Smooth muscle cell (in vitro differentiated cells): ENCODE measurements around the gene FAM120AOS. TPM values are rescaled to one million over a fixed set of nuclear protein-coding genes. Genes with fewer than 3 reads are reported as not detected.

ENCODE experiments used
- DNase-seq: peaks from one replicate; lab custom pipeline; 2025; ENCODE audit not compliant: unreplicated experiment; lab: John Stamatoyannopoulos, UW
- H2AFZ ChIP-seq: fragments of 200-600 bp; sonication (generic); 2 replicates; pipeline ENCODE4 v1.6.0; 2016; ENCODE audit warnings: antibody characterized with exemption, low read depth, mild to moderate bottlenecking
- H3F3A ChIP-seq: fragments of 200-600 bp; sonication (generic); 2 replicates; pipeline ENCODE4 v1.6.0; 2017; ENCODE audit warnings: antibody characterized with exemption, low read depth
- H3K27ac ChIP-seq: fragments of 200-600 bp; sonication (generic); 2 replicates; pipeline ENCODE4 v1.5.1; 2016; ENCODE audit warnings: low read depth, mild to moderate bottlenecking
- H3K27me3 ChIP-seq: fragments of 200-600 bp; sonication (generic); 2 replicates; pipeline ENCODE4 v1.6.1; 2016; ENCODE audit warnings: low read depth, mild to moderate bottlenecking
- H3K36me3 ChIP-seq: fragments of 200-600 bp; sonication (generic); 2 replicates; pipeline ENCODE4 v1.5.1; 2016; ENCODE audit warnings: low read depth
- H3K4me1 ChIP-seq: fragments of 200-600 bp; sonication (generic); 2 replicates; pipeline ENCODE4 v1.5.1; 2016; ENCODE audit warnings: low read depth
- H3K4me2 ChIP-seq: fragments of 200-600 bp; sonication (generic); 2 replicates; pipeline ENCODE4 v1.6.0; 2016; ENCODE audit warnings: mild to moderate bottlenecking
- H3K4me3 ChIP-seq: fragments of 200-600 bp; sonication (generic); 2 replicates; pipeline ENCODE4 v1.5.1; 2016; ENCODE audit warnings: mild to moderate bottlenecking
- H3K79me2 ChIP-seq: fragments of 200-600 bp; sonication (generic); 2 replicates; pipeline ENCODE4 v1.6.0; 2016; ENCODE audit warnings: low read depth, mild to moderate bottlenecking
- H3K9ac ChIP-seq: fragments of 200-600 bp; sonication (generic); 2 replicates; pipeline ENCODE4 v1.6.0; 2016; ENCODE audit warnings: low read depth
- H3K9me3 ChIP-seq: fragments of 200-600 bp; sonication (generic); replicated peaks from 2 replicates; pipeline ENCODE4 v1.5.1; 2016; ENCODE audit warnings: low read depth
- H4K20me1 ChIP-seq: fragments of 200-600 bp; sonication (generic); 2 replicates; pipeline ENCODE4 v1.6.0; 2016; ENCODE audit warnings: low read depth
- WGBS: methylation state at CpG from one replicate; pipeline ENCODE4 v1.1.7; 2016; ENCODE audit warnings: low lambda C conversion rate; 5-methylcytosine and 5-hydroxymethylcytosine counted together
- polyA plus RNA-seq: library from polyadenylated mRNA; unstranded; fragments of >200 nt; fragmentation: Nextera tagmentation; extraction: Ambion mirVana; gene quantifications from 2 replicates; pipeline ENCODE4 v1.2.1, GENCODE V29; 2016
- total RNA-seq: library from RNA; depleted of rRNA; stranded (reverse); fragments of >200 nt; gene quantifications from 2 replicates; pipeline ENCODE4 v1.2.3, GENCODE V29; 2014
- TF ChIP-seq, protein P1 (sequence below): fragments of 200-600 bp; sonication (generic); IDR thresholded peaks from 2 replicates; pipeline ENCODE4 v1.5.1; 2017; ENCODE audit warnings: borderline replicate concordance, mild to moderate bottlenecking, antibody characterized with exemption; ENCODE audit not compliant: insufficient read depth, poor library complexity, severe bottlenecking

FAM120AOS gene
- total and polyA plus RNA-seq, 2 experiments from 2014 or later = 18.7 to 28.8 TPM

DNA sequence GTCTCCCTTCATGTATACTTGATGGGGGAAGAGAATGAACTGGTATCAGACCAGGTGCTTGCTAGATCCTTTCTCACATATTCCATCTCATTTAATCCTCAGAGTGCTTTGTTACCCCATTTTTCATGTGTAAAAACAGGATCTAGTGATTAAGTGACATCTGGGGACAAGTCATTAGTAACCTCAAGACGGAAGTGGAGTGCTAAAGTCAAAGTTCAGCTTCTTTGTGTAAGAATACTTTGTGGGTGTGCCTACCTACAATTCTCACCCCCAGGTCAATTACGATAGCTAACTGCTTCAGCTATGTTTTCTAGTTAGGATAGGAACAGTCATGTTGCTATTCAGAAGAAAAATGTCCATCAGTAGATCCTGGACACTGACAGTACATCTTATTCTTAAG is 3.1 kb upstream of the FAM120AOS start:
- WGBS = 93% methylated on average over 2 of the region's 2 CpGs
- Histone ChIP-seq H4K20me1 (peaks cover 78% of the 10 kb centered on the region), H3F3A (peaks cover 17% of the 10 kb centered on the region), H3K36me3 (no peaks in the 10 kb centered on the region), H3K4me2 (no peak overlapping the region), H3K9me3 (no peaks in the 10 kb centered on the region), H3K27me3 (no peaks in the 10 kb centered on the region), H3K9ac (no peak overlapping the region), H3K4me3 (no peak overlapping the region), H3K79me2 (peaks cover 94% of the 10 kb centered on the region), H2AFZ (no peak overlapping the region), H3K27ac (no peak overlapping the region), H3K4me1 (peaks cover 10% of the 10 kb centered on the region)
- DNase-seq = no peak
- TF ChIP-seq, protein P1, sequence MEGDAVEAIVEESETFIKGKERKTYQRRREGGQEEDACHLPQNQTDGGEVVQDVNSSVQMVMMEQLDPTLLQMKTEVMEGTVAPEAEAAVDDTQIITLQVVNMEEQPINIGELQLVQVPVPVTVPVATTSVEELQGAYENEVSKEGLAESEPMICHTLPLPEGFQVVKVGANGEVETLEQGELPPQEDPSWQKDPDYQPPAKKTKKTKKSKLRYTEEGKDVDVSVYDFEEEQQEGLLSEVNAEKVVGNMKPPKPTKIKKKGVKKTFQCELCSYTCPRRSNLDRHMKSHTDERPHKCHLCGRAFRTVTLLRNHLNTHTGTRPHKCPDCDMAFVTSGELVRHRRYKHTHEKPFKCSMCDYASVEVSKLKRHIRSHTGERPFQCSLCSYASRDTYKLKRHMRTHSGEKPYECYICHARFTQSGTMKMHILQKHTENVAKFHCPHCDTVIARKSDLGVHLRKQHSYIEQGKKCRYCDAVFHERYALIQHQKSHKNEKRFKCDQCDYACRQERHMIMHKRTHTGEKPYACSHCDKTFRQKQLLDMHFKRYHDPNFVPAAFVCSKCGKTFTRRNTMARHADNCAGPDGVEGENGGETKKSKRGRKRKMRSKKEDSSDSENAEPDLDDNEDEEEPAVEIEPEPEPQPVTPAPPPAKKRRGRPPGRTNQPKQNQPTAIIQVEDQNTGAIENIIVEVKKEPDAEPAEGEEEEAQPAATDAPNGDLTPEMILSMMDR = no peak

DNA sequence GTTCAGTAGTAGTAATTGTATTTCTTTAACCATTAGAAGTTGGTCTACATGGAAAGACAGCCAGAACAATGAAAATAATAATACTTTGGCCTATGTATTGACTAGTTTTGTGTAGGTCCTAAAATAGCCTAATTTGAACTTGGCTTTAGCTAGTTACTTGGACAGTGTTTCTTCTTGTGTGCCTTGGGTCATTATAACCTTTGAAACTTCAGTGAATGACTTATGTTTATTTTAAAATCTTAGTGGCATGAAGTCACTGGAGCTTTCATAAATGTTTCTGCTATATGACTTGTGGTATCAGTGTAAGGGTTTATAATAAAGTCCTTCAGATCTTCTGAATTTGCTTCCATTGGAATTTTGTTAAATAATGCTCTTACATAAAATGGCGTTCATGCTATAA is 2.6 kb upstream of the FAM120AOS start:
- DNase-seq = no peak
- no peaks in the 10 kb centered on the region for H3K9me3 ChIP-seq
- H3K4me1 ChIP-seq = peaks cover 10% of the 10 kb centered on the region
- WGBS = 85% methylated on average over 1 of the region's 1 CpG
- peaks cover 17% of the 10 kb centered on the region for H3F3A ChIP-seq
- peaks cover 89% of the 10 kb centered on the region for H3K79me2 ChIP-seq
- no peak overlapping the region for H2AFZ ChIP-seq
- no peak overlapping the region for H3K27ac ChIP-seq
- peaks cover 74% of the 10 kb centered on the region for H4K20me1 ChIP-seq
- H3K4me3 ChIP-seq = no peak overlapping the region
- H3K4me2 ChIP-seq = no peak overlapping the region
- no peaks in the 10 kb centered on the region for H3K27me3 ChIP-seq
- TF ChIP-seq, protein P1 = no peak
- H3K9ac ChIP-seq = no peak overlapping the region
- H3K36me3 ChIP-seq = no peaks in the 10 kb centered on the region

DNA sequence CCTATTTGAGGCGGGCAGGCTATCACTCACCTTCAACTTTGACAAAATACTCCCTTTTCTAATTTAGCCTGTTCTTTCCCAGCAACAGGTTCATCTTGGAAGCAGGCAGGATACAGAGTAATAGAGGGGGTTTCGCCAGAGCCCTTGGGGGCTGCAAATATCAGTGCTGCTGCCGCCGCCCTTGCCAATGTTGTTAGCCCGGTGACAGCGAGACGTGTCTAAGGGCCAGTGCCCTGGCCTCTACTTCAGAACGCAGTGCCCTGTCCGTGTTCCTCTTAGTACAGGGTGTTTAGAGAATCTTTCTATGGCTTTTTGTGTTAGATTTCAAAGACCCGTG is 703 bp downstream of the FAM120AOS start:
- Histone ChIP-seq H3K4me1 (peaks cover 17% of the 10 kb centered on the region), H3K4me3 (peak overlapping the region; percentile 70), H3K4me2 (peak overlapping the region; percentile 89), H3K27ac (peak overlapping the region; percentile 55), H3K9ac (peak overlapping the region; percentile 78), H3K9me3 (no peaks in the 10 kb centered on the region), H3F3A (peaks cover 17% of the 10 kb centered on the region), H3K36me3 (peaks cover under 1% of the 10 kb centered on the region), H3K27me3 (no peaks in the 10 kb centered on the region), H3K79me2 (peaks cover 72% of the 10 kb centered on the region), H4K20me1 (peaks cover 46% of the 10 kb centered on the region), H2AFZ (peak overlapping the region; percentile 90)
- no peak for DNase-seq
- TF ChIP-seq, protein P1 = no peak
- under 1% methylated on average over 10 of the region's 10 CpGs for WGBS

DNA sequence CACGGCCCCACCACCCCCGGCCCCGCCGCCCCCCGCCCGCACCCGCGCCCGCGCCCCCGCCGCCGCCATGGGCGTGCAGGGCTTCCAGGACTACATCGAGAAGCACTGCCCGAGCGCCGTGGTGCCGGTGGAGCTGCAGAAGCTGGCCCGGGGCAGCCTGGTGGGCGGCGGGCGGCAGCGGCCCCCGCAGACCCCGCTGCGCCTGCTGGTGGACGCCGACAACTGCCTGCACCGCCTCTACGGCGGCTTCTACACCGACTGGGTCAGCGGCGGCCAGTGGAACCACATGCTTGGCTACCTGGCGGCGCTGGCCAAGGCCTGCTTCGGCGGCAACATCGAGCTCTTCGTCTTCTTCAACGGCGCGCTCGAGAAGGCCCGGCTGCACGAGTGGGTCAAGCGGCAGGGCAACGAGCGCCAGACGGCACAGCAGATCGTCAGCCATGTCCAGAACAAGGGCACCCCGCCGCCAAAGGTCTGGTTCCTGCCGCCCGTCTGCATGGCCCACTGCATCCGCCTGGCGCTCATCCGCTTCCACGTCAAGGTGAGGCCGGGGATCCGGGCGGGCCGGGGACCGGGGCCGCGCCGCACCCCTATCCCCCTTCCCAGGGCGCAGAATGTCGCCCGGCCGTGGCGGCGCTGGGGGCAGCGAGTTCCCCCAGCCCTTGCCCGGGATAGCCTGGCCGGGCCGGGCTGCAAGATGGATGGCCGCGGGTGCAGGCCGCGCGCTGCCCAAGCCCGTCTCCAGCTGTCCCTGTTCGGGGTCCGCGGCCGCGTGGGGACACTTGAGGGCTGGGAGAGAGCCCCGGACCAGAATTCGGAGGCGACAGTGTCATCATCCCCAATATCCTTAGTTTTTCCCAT is 1.3 kb downstream of the FAM120AOS start:
- H2AFZ ChIP-seq = peak overlapping the region; percentile 90
- WGBS = 1% methylated on average over 52 of the region's 92 CpGs
- peaks cover 66% of the 10 kb centered on the region for H3K79me2 ChIP-seq
- H3K4me2 ChIP-seq = peak overlapping the region; percentile 89
- H4K20me1 ChIP-seq = peaks cover 40% of the 10 kb centered on the region
- H3K4me1 ChIP-seq = peaks cover 17% of the 10 kb centered on the region
- TF ChIP-seq, protein P1 = no peak
- peaks cover 6% of the 10 kb centered on the region for H3K36me3 ChIP-seq
- DNase-seq = peak; percentile 45
- H3K4me3 ChIP-seq = peak overlapping the region; percentile 70
- H3K27me3 ChIP-seq = no peaks in the 10 kb centered on the region
- H3K27ac ChIP-seq = peak overlapping the region; percentile 55
- peaks cover 17% of the 10 kb centered on the region for H3F3A ChIP-seq
- peak overlapping the region; percentile 78 for H3K9ac ChIP-seq
- no peaks in the 10 kb centered on the region for H3K9me3 ChIP-seq
